GM21576 (cell line): ENCODE results near the gene TNF.
"Not testable (repeated sequence)": the region's sequence is repeated elsewhere in the genome, so short reads cannot be mapped to it uniquely, and the experiment has no call there.

Experiments used
- ATAC-seq: cut with Tn5 transposase; IDR thresholded peaks from one replicate; pipeline ENCODE4 v1.9.1; 2021; ENCODE audit warnings: mild to moderate bottlenecking, moderate library complexity; ENCODE audit not compliant: unreplicated experiment

TNF gene

DNA sequence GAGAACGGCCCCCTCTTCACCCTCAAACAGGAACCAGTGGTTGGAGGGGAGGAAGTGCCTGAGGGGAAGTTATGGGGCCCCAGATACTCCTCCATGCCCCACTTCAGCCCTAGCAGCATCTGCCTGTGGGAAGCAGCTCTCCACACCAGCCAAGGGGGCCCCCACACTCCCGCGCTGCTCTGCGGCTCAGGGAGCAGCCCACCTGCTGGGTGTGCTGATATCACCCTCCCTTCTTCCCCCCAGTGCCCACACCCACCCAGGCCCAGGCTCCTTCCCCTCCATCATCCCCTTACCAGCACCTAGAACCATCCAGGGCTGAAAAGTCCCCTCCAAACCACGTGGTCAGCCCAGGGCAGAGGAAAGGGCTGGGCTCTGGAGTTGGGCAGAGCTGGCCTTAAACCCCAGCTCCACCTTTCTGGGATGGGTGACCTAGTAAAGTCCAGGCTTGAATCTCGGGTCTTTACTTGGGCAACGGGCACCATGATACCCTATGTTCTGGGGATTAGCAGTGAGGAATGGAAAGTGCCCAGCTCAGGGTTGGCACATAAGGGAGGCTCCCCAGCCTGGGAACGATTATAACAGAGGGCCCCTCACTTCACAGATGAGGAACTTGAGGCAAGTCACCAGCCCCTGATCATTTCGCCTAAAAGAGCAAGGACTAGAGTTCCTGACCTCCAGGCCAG lies 11.4 kb downstream of the TNF start:
- no peak for ATAC-seq

DNA sequence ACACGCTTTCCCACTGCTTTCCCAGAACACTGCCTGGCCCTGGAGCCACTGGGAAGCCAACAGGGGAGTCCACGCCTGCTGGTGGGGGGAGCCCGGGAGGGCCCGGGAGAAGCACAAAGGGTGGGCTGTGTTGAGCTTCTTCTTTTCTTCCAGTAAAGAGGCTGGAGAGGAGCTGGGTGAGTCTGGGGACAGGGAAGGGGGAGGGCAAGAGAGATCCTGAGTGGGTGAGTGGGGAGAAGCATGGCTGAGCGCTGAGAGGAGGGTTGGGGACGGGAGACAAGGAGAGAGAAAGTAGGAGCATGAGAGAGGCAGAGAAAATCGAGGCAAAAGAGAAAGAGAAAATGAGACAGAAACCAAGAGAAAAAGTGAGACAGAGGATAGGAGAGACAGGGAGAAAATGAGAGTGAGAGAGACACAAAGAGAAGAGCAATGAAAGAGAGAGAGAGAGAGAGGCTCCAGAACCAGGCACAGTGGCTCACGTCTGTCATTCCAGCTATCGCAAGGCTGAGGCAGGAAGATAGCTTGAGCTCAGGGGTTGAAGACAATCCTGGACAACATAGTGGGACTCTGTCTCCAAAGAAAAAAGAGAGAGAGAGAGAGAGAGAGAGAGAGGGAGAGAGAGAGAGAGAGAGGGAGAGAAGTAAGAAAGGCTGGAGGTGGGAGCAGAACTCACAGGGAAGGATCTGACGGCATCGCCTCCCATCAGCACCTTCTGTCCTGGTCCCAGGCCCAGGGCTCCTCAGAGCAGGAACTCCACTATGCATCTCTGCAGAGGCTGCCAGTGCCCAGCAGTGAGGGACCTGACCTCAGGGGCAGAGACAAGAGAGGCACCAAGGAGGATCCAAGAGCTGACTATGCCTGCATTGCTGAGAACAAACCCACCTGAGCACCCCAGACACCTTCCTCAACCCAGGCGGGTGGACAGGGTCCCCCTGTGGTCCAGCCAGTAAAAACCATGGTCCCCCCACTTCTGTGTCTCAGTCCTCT lies 12.7 kb downstream of the TNF start:
- no peak for ATAC-seq

GRCh38 chr6:31588871-31589650 lies 13.7 kb downstream of the TNF start:
- no peak for ATAC-seq

GRCh38 chr6:31590691-31591090 lies 15.3 kb downstream of the TNF start:
- not testable (repeated sequence) for ATAC-seq

DNA sequence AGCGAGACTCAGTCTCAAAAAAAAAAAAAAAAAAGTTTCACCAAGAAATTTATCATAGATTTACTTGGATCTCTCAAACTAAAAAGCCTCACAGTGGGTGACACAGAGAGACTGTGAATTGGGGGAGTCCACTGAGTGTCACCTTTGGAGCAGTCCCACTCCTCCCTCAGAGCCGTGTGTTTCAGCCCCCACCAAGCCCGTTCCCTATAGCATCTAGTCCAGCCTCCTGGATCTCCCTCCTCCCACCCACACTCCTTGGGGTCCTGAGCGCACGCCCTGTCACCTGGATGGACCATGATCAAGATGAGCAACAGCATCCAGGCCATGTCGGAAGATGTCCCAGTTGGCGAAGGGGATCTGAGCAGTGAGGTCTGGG lies 17.0 kb downstream of the TNF start:
- ATAC-seq = no peak

DNA sequence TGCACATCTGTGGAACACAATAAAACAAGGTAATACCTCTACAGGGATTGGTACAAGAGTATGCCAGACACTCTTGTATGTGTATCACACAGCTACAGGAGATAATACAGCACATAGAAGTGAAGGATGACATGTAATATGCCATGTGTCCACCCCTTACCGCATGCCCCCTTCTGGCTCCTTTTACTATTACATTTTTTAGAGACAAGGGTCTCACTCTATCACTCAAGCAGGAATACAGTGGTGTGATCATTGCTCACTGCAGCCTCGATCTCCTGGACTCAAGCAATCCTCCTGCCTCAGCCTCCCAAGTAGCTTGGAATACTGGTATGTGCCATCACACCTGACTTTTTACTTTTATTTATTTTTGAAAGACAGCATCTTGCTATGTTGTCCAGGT lies 21.6 kb downstream of the TNF start:
- ATAC-seq = no peak

DNA sequence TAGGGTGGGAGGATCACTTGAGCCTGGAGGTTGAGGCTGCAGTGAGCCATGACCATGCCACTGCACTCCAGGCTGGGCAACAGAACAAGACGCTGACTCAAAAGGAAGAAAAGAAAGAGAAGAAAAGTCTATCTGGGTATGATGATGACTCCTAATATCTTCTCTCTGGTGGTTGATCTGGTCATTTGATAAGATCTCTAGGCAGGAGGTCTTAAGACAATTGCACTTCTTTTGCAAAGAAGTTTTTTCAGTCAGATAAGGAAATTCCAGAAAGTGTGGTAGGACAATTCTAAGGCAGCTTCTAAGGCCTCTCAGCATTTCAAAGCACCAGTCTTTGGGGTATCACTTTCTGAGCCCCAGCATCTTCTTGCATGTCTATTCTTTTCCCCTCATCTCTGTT lies 32.0 kb downstream of the TNF start:
- no peak for ATAC-seq

DNA sequence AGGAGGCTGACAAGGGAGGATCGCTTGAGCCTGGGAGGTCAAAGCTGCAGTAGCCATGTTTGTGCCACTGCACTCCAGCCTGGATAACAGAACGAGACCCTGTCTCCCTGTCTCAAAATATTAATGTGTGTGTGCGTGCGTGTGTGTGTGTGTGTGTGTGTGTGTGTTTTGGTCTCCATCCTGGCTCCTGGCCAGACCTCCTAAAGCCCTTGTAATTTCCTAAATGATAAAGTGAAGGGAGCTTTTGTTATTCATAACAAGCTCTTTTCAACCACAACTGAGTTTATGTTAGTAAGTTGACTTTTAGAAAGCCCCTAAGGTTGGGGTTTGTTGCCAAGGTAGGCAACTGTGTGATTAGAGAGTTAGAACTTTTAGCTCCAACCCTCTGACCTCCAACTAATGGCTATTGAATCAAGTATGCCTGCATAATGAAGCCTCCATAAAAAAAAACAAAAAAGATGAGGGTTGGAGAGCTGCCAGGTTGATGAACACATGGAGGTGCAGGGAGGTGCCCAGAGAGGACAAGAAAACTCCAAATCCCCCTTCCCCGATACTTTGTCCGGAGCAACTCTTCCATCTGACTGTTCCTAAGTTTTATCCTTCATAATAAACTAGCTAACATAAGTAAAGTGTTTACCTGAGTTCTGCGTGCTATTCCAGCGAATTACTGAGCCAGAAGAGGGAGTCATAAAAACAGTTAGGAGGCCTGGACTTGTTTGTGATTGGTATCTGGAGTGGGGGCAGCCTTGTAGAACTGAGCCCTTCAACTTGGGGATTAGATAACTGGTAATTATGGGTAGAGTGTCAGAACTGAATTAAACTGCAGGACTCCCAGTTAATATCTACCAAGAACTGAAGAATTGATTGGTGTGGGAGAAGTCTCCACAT lies 34.4 kb downstream of the TNF start:
- ATAC-seq = no peak

GRCh38 chr6:31610968-31611367 lies 35.6 kb downstream of the TNF start:
- ATAC-seq = no peak

DNA sequence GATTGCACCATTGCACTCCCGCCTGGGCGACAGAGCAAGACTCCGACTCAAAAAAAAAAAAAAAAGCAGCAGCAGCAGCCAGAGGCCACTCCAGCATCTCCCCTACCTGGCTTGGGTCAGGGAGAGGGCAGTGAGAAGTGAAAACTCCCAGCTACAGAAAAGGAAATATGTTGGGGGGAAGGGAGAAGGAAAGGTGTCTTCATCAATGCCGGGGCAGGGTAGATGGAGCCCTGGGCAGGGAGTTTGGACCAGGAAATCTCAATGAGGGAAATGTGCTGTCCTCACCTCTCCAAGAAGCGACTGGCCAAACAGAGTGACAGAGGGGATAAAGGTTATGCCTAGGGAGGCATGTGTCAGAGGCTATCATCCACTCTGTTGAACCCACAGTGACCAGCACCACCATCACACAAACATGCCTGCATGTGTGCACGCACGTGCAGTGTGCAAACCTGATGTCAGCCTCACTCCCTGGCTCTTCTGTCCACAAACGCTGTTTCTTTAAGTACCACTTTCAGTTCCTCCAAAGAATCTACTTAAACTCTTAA lies 38.8 kb downstream of the TNF start:
- no peak for ATAC-seq

DNA sequence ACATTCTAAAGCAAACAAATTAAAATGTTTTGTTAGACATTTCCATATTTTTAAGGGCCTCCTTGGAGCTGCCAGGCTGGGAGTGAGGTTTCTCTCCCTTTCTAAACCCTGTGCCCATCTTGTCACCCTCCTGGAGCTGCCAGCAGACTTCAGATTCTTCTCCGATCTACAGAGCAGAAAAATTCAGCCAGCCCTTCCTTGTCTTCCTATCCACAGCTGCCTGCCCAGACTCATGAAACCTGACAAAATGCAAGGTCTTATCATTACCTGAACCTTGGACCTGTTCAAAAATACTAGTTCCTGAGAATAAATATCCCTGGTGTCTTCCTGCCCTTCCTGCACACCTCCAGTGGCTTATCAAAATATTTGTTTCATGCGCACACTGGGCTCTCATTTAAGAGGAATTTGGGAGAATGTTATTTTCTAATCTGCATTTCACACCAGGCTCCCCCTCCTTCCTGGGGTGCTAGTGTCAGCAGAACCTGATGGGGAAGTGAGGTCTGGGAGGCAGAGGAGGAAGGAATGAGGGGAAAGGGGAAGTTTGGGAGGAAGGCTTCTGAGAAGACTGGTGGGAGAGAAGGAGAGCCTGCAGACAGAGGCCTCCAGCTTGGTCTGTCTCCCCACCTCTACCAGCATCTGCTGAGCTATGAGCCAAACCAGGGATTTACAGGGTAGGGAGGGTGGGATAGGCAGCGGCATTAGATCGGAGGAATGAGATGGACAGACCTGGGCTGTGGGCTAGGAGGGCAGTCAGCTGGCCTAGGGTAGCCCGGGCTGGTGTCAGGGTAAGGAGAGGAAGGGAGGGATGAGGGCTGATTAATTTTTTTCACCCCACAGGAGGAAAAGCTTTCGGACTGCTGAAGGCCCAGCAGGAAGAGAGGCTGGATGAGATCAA lies 39.6 kb downstream of the TNF start, which contains the start of gene AIF1:
AIF1 (plus strand) TSS at position 551 of the 895 bp plus-strand sequence; CDS start at position 647, 96 bp downstream.
- ATAC-seq = no peak

GRCh38 chr6:31615748-31616147 lies 40.4 kb downstream of the TNF start:
- no peak for ATAC-seq

DNA sequence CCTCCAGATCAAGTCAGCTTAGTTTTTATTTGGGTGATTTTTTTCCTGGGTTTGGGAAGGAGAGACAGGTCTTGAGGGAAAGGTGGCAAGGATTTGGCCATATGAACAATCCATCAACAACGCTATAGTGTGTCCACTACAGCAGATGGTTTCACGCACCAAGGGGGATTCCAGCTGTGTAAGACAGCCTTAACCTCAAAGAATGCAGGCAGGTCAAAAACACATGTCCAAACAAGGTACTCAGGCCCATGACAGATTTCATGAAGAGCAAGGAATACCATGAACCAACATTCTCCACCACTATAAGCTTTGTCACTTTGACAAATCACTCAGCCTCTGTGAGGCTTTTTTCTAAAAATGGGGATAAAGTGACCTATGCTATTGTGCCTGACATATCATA lies 41.6 kb downstream of the TNF start:
- ATAC-seq = no peak

- ATAC-seq = peak; percentile 79
Observed at GRCh38 chr6:31619805-31620585, 44.6 kb downstream of the TNF start.

- ATAC-seq = peak; percentile 26
Observed at GRCh38 chr6:31620586-31621319, 45.4 kb downstream of the TNF start, which contains the start of gene PRRC2A. Gene PRRC2A (plus strand): TSS chr6:31620715. CDS start chr6:31622790, 2,075 bp downstream.

GRCh38 chr6:31621320-31621939 lies 46.1 kb downstream of the TNF start:
- ATAC-seq = no peak

GRCh38 chr6:31621991-31622390 lies 46.6 kb downstream of the TNF start:
- ATAC-seq = no peak
